HepG2 (cell line): Measurements from ENCODE around the gene DDX59. TPM values are rescaled to one million over a fixed set of nuclear protein-coding genes. Genes with fewer than 3 reads are reported as not detected.

Source experiments
- BCL3 ChIP-seq: sonication (generic); formaldehyde crosslinking; IDR thresholded peaks from 2 replicates; pipeline ENCODE4 v1.5.1; 2020; ENCODE audit warnings: mild to moderate bottlenecking, missing genetic modification reagents, moderate library complexity
- CREB1 ChIP-seq, 2 experiments: fragments of 450-650 bp in 1 of 2; IDR thresholded peaks; 2 replicates each; pipeline ENCODE4 v1.6.1; 2016 to 2017; ENCODE audit warnings: control low read depth in 1 of 2, mild to moderate bottlenecking in 1 of 2, missing compliant biosample characterization in 1 of 2, missing genetic modification characterization in 1 of 2
- EHMT2 ChIP-seq: fragments of 200-600 bp; sonication (generic); IDR thresholded peaks from 2 replicates; pipeline ENCODE4 v1.7.0; 2017; ENCODE audit warnings: antibody characterized with exemption, low read depth, low read length, borderline replicate concordance
- ETV6 ChIP-seq: sonication (generic); formaldehyde crosslinking; conservative IDR thresholded peaks from 2 replicates; pipeline ENCODE4 v1.4.0; 2020; ENCODE audit warnings: missing genetic modification reagents
- FOXA1 ChIP-seq, 2 experiments: fragments of 450-650 bp in 1 of 2; sonication (generic) in 1 of 2; formaldehyde crosslinking in 1 of 2; IDR thresholded peaks; 2 replicates each; pipeline versions ENCODE4 v1.4.0 to v1.6.1; 2016 to 2020; ENCODE audit warnings: missing genetic modification reagents in 1 of 2
- PPARG ChIP-seq: conservative IDR thresholded peaks from 2 replicates; pipeline ENCODE4 v1.6.1; 2016; ENCODE audit warnings: missing biosample characterization, missing genetic modification reagents
- PRMT3 ChIP-seq: sonication (generic); formaldehyde crosslinking; IDR thresholded peaks from 2 replicates; pipeline ENCODE4 v1.8.1; 2022; ENCODE audit warnings: low read depth, mild to moderate bottlenecking, moderate library complexity, missing genetic modification reagents, borderline replicate concordance
- PRPF4 ChIP-seq: fragments of 200-400 bp; formaldehyde crosslinking; IDR thresholded peaks from 2 replicates; pipeline ENCODE4 v1.6.1; 2016; ENCODE audit warnings: low read length, low read depth; ENCODE audit not compliant: poor library complexity, severe bottlenecking
- RFX5 ChIP-seq: IDR thresholded peaks from 2 replicates; pipeline ENCODE4 v1.6.1; 2011; ENCODE audit warnings: low read depth, low read length, improper control_type of control experiment
- SNRNP70 ChIP-seq: fragments of 200-400 bp; formaldehyde crosslinking; IDR thresholded peaks from 2 replicates; pipeline ENCODE4 v1.6.1; 2017; ENCODE audit warnings: mild to moderate bottlenecking, low read depth, low read length, moderate library complexity
- TFDP1 ChIP-seq: IDR thresholded peaks from 2 replicates; pipeline ENCODE4 v1.6.1; 2016; ENCODE audit warnings: missing compliant biosample characterization, missing genetic modification reagents, borderline replicate concordance
- TMF1 ChIP-seq: sonication (generic); formaldehyde crosslinking; IDR thresholded peaks from 2 replicates; pipeline ENCODE4 v1.8.1; 2022; ENCODE audit warnings: low read depth, missing genetic modification reagents
- YEATS2 ChIP-seq: sonication (generic); formaldehyde crosslinking; IDR thresholded peaks from 2 replicates; pipeline ENCODE4 v1.4.0; 2020; ENCODE audit warnings: missing genetic modification reagents, borderline replicate concordance
- ZFP91 ChIP-seq: sonication (generic); formaldehyde crosslinking; IDR thresholded peaks from 2 replicates; pipeline ENCODE4 v1.9.0; 2022; ENCODE audit warnings: missing genetic modification reagents, mild to moderate bottlenecking, borderline replicate concordance
- ZMYM4 ChIP-seq: sonication (generic); formaldehyde crosslinking; IDR thresholded peaks from 2 replicates; pipeline ENCODE4 v1.8.1; 2023; ENCODE audit warnings: mild to moderate bottlenecking, missing genetic modification reagents
- ZNF121 ChIP-seq: sonication (generic); formaldehyde crosslinking; IDR thresholded peaks from 2 replicates; pipeline ENCODE4 v1.5.0; 2020; ENCODE audit warnings: mild to moderate bottlenecking, missing genetic modification reagents
- ZNF230 ChIP-seq: sonication (generic); formaldehyde crosslinking; IDR thresholded peaks from 2 replicates; pipeline ENCODE4 v1.4.0; 2020; ENCODE audit warnings: mild to moderate bottlenecking, missing genetic modification reagents
- ZNF354B ChIP-seq: sonication (generic); formaldehyde crosslinking; IDR thresholded peaks from 2 replicates; pipeline ENCODE4 v1.8.0; 2022; ENCODE audit warnings: mild to moderate bottlenecking, missing genetic modification reagents
- ZNF572 ChIP-seq: sonication (generic); formaldehyde crosslinking; IDR thresholded peaks from 2 replicates; pipeline ENCODE4 v1.5.1; 2020; ENCODE audit warnings: mild to moderate bottlenecking, missing genetic modification reagents
- ZNF598 ChIP-seq: sonication (generic); formaldehyde crosslinking; IDR thresholded peaks from 2 replicates; pipeline ENCODE4 v1.5.1; 2020; ENCODE audit warnings: mild to moderate bottlenecking, missing genetic modification reagents, borderline replicate concordance
- ZNF629 ChIP-seq: sonication (generic); formaldehyde crosslinking; conservative IDR thresholded peaks from 2 replicates; pipeline ENCODE4 v1.5.0; 2020; ENCODE audit warnings: missing genetic modification reagents
- ZNF674 ChIP-seq: sonication (generic); formaldehyde crosslinking; IDR thresholded peaks from 2 replicates; pipeline ENCODE4 v1.5.0; 2020; ENCODE audit warnings: low read depth, mild to moderate bottlenecking, missing genetic modification reagents
- ZSCAN21 ChIP-seq: sonication (generic); formaldehyde crosslinking; IDR thresholded peaks from 2 replicates; pipeline ENCODE4 v1.8.0; 2022; ENCODE audit warnings: mild to moderate bottlenecking, missing genetic modification reagents, moderate library complexity, borderline replicate concordance
- polyA plus RNA-seq, 8 experiments: library from polyadenylated mRNA; depleted of rRNA in 3 of 8; stranded (reverse) in 7 of 8; unstranded in 1 of 8; fragments of >200 nt; fragmentation: Illumina TruSeq in 4 of 8; extraction: Trizol in 4 of 8; gene quantifications; 2 replicates each; pipeline versions ENCODE4 v1.2.1 to v1.2.3, GENCODE V29; 2011 to 2016; ENCODE audit warnings: low read depth in 4 of 8, missing spikeins in 1 of 8, mixed read lengths in 1 of 8; ENCODE audit not compliant: insufficient read depth in 1 of 8
- total RNA-seq, 5 experiments: library from RNA; depleted of rRNA; stranded (reverse); fragments of >200 nt; fragmentation: Illumina TruSeq; extraction: Trizol; gene quantifications; 2 replicates each; pipeline ENCODE4 v1.2.3, GENCODE V29; 2016; ENCODE audit warnings: low read depth in 1 of 5

The DDX59 gene
- total and polyA plus RNA-seq, 2 of the 13 experiments (the other 11 are each of a cell fraction or from before 2014, with no cell fraction given): 12.1 to 14.8 TPM

GRCh38 chr1:200620273-200621131 is 49.2 kb downstream of the DDX59 start, which contains the start of gene KIF14 (continued):
- TF ChIP-seq ZFP91 (CRISPR knock-in tag): peak; percentile 85; the same call in 1 of the 2 replicates
- peak; percentile 87 for TF ChIP-seq ZMYM4 (CRISPR knock-in tag)
- 0 out of 2 replicates have a peak, but pooled peaks have one; percentile 55 for TF ChIP-seq ZNF572
- no peak for TF ChIP-seq PPARG (CRISPR knock-in tag)
- TF ChIP-seq FOXA1 (IDR thresholded peaks at IDR 0.05): no peak
- TF ChIP-seq FOXA1 (CRISPR knock-in tag; IDR thresholded peaks at IDR 0.05): no peak
- no peak for TF ChIP-seq ETV6 (CRISPR knock-in tag)
- TF ChIP-seq PRPF4: no peak
- no peak for TF ChIP-seq ZNF629 (CRISPR knock-in tag)
- no peak for TF ChIP-seq EHMT2
- TF ChIP-seq CREB1 (IDR thresholded peaks at IDR 0.05): peak; percentile 83
- TF ChIP-seq CREB1 (CRISPR knock-in tag; IDR thresholded peaks at IDR 0.05): peak; percentile 95
- no peak for TF ChIP-seq TMF1
- TF ChIP-seq TFDP1: peak; percentile 99
- TF ChIP-seq PRMT3 (CRISPR knock-in tag): no peak
- no peak for TF ChIP-seq SNRNP70
- TF ChIP-seq ZSCAN21 (CRISPR knock-in tag): no peak
- TF ChIP-seq ZNF354B: no peak
- TF ChIP-seq ZNF230: no peak
- 0 out of 2 replicates have a peak, but pooled peaks have one; percentile 31 for TF ChIP-seq BCL3
- peak; percentile 56; the same call in 1 of the 2 replicates for TF ChIP-seq ZNF598
- no peak for TF ChIP-seq ZNF674 (CRISPR knock-in tag)
- peak; percentile 40; the same call in 1 of the 2 replicates for TF ChIP-seq RFX5
- no peak for TF ChIP-seq ZNF121 (CRISPR knock-in tag)
- peak; percentile 57; the same call in 1 of the 2 replicates for TF ChIP-seq YEATS2 (CRISPR knock-in tag)
